Measurements from ENCODE around the gene DEPDC1B.
"Not testable (repeated sequence)": the region's sequence is repeated elsewhere in the genome, so short reads cannot be mapped to it uniquely, and the experiment has no call there.

Gene DEPDC1B

DNA sequence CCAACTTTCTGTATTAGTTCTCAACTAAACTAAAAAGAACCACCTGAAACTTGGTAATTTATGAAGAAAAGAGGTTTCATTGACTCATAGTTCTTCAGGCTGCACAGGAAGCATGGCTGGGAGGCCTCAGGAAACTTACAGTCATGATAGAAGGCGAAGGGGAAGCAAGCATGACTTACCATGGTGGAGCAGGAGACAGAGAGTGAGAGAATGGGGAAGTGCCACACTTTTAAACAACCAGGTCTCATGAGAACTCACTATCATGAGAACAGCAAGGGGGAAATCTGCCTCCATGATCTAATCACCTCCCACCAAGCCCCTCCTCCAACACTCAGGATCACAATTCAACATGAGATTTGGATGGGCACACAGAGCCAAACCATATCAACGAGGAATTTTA, 123.5 kb downstream of the DEPDC1B start:
- TF ChIP-seq, protein P1, sequence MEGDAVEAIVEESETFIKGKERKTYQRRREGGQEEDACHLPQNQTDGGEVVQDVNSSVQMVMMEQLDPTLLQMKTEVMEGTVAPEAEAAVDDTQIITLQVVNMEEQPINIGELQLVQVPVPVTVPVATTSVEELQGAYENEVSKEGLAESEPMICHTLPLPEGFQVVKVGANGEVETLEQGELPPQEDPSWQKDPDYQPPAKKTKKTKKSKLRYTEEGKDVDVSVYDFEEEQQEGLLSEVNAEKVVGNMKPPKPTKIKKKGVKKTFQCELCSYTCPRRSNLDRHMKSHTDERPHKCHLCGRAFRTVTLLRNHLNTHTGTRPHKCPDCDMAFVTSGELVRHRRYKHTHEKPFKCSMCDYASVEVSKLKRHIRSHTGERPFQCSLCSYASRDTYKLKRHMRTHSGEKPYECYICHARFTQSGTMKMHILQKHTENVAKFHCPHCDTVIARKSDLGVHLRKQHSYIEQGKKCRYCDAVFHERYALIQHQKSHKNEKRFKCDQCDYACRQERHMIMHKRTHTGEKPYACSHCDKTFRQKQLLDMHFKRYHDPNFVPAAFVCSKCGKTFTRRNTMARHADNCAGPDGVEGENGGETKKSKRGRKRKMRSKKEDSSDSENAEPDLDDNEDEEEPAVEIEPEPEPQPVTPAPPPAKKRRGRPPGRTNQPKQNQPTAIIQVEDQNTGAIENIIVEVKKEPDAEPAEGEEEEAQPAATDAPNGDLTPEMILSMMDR (IDR thresholded peaks at IDR 0.05), result no peak
- H3K36me3 ChIP-seq (ENCODE audit: control insufficient read depth, insufficient read depth, low read length), result no peaks in the 10 kb centered on the region
- H3K79me2 ChIP-seq, result no peaks in the 10 kb centered on the region
- H3K4me2 ChIP-seq (ENCODE audit: low read length), result no peak overlapping the region
- no peak overlapping the region for H2AFZ ChIP-seq
- no peaks in the 10 kb centered on the region for H3K4me1 ChIP-seq
- no peak overlapping the region for H3K4me3 ChIP-seq (ENCODE audit: low read depth, low read length)
- no peak overlapping the region for H3K9ac ChIP-seq
- no peaks in the 10 kb centered on the region for H3K9me3 ChIP-seq (ENCODE audit: control insufficient read depth, low read length)
- H3K27me3 ChIP-seq (ENCODE audit: control insufficient read depth, insufficient read depth, low read length), result no peaks in the 10 kb centered on the region
- H3K27ac ChIP-seq, result no peak overlapping the region

DNA sequence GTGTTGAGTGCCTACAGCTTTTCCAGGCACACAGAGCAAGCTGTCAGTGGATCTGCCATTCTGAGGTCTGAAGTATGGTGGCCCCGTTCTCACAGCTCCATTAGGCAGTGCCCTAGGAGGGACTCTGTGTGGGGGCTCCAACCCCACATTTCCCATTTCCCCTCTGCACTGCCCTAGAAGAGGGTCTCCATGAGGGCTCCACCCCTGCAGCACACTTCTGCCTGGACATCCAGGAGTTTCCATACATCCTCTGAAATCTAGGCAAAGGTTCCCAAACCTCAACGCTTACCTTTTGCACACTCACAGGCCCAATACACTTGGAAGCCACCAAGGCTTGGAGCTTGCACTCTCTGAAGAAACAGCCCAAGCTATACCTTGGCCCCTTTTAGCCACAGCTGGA, 131.3 kb downstream of the DEPDC1B start:
- H3K9ac ChIP-seq, result no peak overlapping the region
- no peak overlapping the region for H3K4me2 ChIP-seq (ENCODE audit: low read length)
- H3K4me1 ChIP-seq, result no peaks in the 10 kb centered on the region
- H3K36me3 ChIP-seq (ENCODE audit: control insufficient read depth, insufficient read depth, low read length), result no peaks in the 10 kb centered on the region
- no peaks in the 10 kb centered on the region for H3K79me2 ChIP-seq
- no peaks in the 10 kb centered on the region for H3K27me3 ChIP-seq (ENCODE audit: control insufficient read depth, insufficient read depth, low read length)
- no peak overlapping the region for H2AFZ ChIP-seq
- H3K9me3 ChIP-seq (ENCODE audit: control insufficient read depth, low read length), result no peaks in the 10 kb centered on the region
- no peak overlapping the region for H3K4me3 ChIP-seq (ENCODE audit: low read depth, low read length)
- TF ChIP-seq, protein P1 (IDR thresholded peaks at IDR 0.05), result no peak
- no peak overlapping the region for H3K27ac ChIP-seq

DNA sequence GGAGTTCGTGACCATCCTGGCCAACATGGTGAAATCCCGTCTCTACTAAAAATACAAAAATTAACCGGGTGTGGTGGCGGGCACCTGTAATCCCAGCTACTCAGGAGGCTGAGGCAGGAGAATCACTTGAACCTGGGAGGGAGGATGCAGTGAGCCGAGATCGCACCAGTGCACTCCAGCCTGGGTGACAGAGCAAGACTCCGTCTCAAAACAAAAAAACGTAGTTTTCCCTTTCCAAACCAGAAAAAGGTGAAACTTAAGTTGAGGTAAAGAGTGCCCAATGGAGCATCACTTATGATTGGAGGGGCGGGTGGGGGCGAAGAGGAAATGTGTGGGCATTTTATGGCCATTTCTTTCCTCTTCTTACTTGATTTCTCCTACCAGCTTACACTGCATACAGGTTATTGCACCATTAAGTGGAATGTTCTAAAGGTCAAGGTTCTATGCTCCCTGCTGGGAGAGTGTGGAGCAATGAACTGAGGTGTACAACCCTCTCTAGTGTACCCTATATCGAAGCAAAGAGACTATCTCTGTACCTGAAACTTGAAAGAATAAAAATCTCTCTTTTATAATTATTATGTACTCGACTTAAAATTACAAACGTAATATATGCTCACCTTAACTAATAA, 136.2 kb downstream of the DEPDC1B start:
- no peaks in the 10 kb centered on the region for H3K9me3 ChIP-seq (ENCODE audit: control insufficient read depth, low read length)
- no peak overlapping the region for H3K4me3 ChIP-seq (ENCODE audit: low read depth, low read length)
- no peaks in the 10 kb centered on the region for H3K27me3 ChIP-seq (ENCODE audit: control insufficient read depth, insufficient read depth, low read length)
- H3K9ac ChIP-seq, result no peak overlapping the region
- H3K4me2 ChIP-seq (ENCODE audit: low read length), result no peak overlapping the region
- H3K4me1 ChIP-seq, result no peaks in the 10 kb centered on the region
- TF ChIP-seq, protein P1 (IDR thresholded peaks at IDR 0.05), result no peak
- no peaks in the 10 kb centered on the region for H3K36me3 ChIP-seq (ENCODE audit: control insufficient read depth, insufficient read depth, low read length)
- H3K27ac ChIP-seq, result no peak overlapping the region
- H2AFZ ChIP-seq, result no peak overlapping the region
- H3K79me2 ChIP-seq, result no peaks in the 10 kb centered on the region

DNA sequence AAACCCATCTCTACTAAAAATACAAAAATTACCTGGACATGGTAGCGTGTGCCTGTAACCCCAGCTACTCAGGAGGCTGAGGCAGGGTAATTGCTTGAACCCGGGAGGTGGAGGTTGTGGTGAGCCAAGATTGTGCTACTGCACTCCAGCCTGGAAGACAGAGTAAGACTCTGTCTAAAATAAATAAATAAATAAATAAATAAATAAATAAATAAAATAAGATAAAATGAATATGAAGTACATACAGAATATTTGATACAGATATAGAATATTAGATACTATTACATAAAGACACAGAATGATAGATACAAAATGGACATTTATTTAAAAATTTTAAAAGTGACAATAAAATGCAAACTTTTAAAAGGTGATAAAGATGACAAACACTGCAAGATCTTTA, 146.7 kb downstream of the DEPDC1B start:
- H3K27me3 ChIP-seq (ENCODE audit: control insufficient read depth, insufficient read depth, low read length); H3K9ac ChIP-seq; H3K4me2 ChIP-seq (ENCODE audit: low read length); H3K4me3 ChIP-seq (ENCODE audit: low read depth, low read length); H3K9me3 ChIP-seq (ENCODE audit: control insufficient read depth, low read length); H3K79me2 ChIP-seq; H3K27ac ChIP-seq; H3K36me3 ChIP-seq (ENCODE audit: control insufficient read depth, insufficient read depth, low read length); H2AFZ ChIP-seq; H3K4me1 ChIP-seq: not testable (repeated sequence)

DNA sequence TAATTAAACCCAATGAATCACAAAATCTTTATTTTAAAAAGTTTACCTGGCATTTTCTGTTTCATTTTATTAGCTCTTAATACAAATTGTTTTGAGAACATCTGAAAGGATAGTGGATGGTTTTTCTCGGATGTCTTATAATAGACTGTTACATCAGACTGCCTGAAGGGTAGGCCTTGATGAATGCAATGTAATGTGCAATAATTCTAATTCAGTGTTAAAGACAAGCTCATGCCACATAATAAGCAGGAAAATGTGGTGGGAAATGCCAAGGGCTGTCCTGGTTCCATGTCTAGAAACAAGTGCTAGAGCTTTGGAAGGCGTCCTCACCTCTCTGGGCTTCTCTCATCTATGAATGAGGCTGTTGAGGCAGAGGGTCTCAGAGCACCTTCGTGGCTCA, 148.1 kb downstream of the DEPDC1B start:
- Histone ChIP-seq H3K9me3 (ENCODE audit: control insufficient read depth, low read length) (no peaks in the 10 kb centered on the region), H3K27ac (no peak overlapping the region), H3K9ac (no peak overlapping the region), H3K4me3 (ENCODE audit: low read depth, low read length) (no peak overlapping the region), H3K27me3 (ENCODE audit: control insufficient read depth, insufficient read depth, low read length) (no peaks in the 10 kb centered on the region), H3K36me3 (ENCODE audit: control insufficient read depth, insufficient read depth, low read length) (no peaks in the 10 kb centered on the region), H3K79me2 (no peaks in the 10 kb centered on the region), H2AFZ (no peak overlapping the region), H3K4me2 (ENCODE audit: low read length) (no peak overlapping the region), H3K4me1 (no peaks in the 10 kb centered on the region)
- TF ChIP-seq, protein P1 (IDR thresholded peaks at IDR 0.05), result no peak
